ENCODE results near the gene LURAP1L.

DNA sequence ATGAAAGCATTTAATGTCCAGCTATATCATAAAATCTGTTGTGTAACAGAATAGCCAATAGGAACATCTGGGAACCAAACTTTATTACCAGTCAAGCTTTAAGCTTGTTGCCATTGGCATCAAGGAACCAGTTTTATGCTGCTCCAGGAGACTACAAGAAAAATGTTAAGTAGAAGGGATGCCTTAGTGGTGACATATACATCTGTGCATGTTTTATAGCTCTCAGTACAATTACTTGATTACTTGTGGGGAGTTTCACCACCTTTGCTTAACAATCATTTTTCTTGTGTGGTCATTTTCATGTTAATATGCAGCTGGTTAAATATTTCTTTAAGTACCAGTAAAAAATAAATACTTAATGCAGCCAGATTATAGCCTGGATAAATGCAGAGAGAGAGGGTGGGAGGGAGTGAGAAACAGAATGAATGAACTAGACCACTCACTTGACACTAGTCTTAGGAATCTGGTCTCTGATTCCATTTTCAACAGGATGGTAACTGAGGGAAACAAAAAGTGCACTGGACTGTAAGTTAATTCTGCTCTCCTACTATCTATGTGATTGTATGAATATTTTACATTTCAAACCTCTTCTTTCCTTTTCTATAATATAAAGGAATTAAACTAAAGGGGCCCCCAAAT is 35.7 kb upstream of the LURAP1L start:
- TF ChIP-seq L3MBTL2 (IDR thresholded peaks at IDR 0.05) (no peak), FOXK1 (CRISPR knock-in tag; IDR thresholded peaks at IDR 0.05; ENCODE audit: borderline replicate concordance) (no peak), CAMTA2 (CRISPR knock-in tag; conservative IDR thresholded peaks at IDR 0.05) (no peak), ZSCAN29 (IDR thresholded peaks at IDR 0.05) (no peak), CEBPG (CRISPR knock-in tag; IDR thresholded peaks at IDR 0.05) (no peak), CEBPG (tag; conservative IDR thresholded peaks at IDR 0.05 in 1 of 2, IDR thresholded peaks at IDR 0.05 in 1 of 2) (no peak)
- TF ChIP-seq, protein P1, sequence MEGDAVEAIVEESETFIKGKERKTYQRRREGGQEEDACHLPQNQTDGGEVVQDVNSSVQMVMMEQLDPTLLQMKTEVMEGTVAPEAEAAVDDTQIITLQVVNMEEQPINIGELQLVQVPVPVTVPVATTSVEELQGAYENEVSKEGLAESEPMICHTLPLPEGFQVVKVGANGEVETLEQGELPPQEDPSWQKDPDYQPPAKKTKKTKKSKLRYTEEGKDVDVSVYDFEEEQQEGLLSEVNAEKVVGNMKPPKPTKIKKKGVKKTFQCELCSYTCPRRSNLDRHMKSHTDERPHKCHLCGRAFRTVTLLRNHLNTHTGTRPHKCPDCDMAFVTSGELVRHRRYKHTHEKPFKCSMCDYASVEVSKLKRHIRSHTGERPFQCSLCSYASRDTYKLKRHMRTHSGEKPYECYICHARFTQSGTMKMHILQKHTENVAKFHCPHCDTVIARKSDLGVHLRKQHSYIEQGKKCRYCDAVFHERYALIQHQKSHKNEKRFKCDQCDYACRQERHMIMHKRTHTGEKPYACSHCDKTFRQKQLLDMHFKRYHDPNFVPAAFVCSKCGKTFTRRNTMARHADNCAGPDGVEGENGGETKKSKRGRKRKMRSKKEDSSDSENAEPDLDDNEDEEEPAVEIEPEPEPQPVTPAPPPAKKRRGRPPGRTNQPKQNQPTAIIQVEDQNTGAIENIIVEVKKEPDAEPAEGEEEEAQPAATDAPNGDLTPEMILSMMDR (IDR thresholded peaks at IDR 0.05 in 2 of 3, conservative IDR thresholded peaks at IDR 0.05 in 1 of 3; ENCODE audit: insufficient read depth in 2 of 3, low read depth in 1 of 3, low read length in 3 of 3): no peak
